HUDEP-2 (cell line): Measurements from ENCODE around the gene GPX6.
"Not testable (repeated sequence)": the region's sequence is repeated elsewhere in the genome, so short reads cannot be mapped to it uniquely, and the experiment has no call there.

Source experiments
- DNase-seq, 76 experiments: peaks; one replicate each; lab custom pipeline; 2025; ENCODE audit not compliant: unreplicated experiment in 76 of 76; lab: John Stamatoyannopoulos, UW

GPX6 gene

GRCh38 chr6:28486988-28487742, 28.4 kb downstream of the GPX6 start:
- DNase-seq = peak in 3 of 76 experiments; percentile 12 to 27 (median 15)

DNA sequence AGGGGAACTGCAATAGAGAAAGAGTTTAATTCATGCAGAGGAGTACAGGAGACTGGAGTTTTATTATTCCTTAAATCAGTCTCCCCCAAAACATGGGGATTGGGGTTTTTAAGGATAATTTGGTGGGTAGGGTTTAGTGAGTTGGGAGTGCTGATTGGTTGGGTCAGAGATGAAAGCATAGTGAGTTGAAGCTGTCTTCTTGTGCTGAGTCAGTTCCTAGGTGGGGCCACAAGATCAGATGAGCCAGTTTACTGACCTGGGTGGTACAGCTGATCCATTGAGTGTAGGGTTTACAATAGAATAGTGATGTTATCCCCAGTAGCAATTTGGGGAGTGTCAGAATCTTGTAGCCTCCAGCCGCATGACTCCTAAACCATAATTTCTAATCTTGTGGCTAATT, 29.1 kb downstream of the GPX6 start:
- no peak for DNase-seq

- no peak for DNase-seq
These were observed 30.1 kb downstream of the GPX6 start for GRCh38 chr6:28485482-28485881.

DNA sequence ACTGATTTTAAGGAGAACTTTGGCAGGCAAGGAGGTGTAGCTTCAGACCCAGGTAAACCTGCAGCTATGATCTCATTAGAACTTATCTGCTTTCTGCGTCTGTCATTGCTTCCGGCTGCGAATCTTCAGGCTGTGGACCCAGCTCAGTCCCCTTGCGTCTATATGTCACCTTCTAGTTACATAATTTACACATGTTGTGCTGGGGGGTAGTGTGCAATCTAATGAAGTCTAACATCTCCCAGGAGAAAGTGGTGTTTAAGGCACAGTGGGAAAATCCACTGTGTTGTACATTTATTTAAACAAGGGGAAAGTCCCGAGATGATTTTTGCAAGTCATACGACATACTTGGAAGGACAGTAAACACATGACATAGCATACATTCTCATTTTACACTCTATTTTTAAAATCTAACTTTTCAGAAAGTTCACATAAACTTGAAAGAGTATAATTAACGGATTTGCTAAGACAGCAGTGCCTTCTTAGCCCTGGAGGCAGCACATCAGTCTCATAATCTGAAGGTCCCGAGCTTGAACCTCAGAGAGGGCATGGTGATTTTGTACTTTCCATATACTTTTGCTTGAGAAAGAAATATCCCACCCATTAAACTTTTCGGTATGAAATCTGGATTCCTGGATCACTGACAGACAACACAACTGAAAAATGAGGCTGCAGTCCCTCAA, 35.2 kb downstream of the GPX6 start:
- DNase-seq = no peak

DNA sequence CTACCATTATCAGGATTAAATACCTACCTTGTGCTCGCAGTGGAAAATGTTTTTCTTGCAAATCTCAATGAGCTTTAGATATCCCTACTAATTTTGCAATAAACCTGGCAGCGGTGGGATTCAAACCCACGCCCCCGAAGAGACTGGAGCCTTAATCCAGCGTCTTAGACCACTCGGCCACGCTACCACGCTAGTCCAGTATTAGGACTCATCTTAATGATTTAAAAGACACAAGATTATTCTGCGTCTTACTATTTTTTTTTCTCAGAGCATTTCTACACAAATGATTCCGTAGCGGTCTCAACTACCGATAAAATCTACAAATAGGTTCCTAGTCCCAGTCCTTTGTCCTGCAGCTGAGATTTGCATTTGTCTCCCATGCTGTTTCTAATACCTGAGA, 37.1 kb downstream of the GPX6 start:
- no peak for DNase-seq

GRCh38 chr6:28474441-28475219, 41.0 kb downstream of the GPX6 start:
- peak in 58 of 76 experiments; percentile 13 to 96 (median 80) for DNase-seq

DNA sequence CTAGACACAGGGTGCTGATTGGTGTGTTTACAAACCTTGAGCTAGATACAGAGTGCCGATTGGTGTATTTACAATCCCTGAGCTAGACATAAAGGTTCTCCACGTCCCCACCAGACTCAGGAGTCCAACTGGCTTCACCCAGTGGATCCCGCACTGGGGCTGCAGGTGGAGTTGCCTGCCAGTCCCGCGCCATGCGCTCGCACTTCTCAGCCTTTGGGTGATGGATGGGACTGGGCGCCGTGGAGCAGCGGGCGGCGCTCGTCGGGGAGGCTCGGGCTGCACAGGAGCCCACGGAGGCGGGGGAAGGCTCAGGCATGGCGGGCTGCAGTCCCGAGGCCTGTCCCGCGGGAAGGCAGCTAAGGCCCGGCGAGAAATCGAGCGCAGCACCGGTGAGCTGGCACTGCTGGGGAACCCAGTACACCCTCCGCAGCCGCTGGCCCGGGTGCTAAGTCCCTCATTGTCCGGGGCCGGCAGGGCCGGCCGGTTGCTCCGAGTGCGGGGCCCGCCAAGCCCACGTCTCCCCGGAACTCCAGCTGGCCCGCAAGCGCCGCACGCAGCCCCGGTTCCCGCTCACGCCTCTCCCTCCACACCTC, 46.3 kb downstream of the GPX6 start:
- not testable (repeated sequence) for DNase-seq

DNA sequence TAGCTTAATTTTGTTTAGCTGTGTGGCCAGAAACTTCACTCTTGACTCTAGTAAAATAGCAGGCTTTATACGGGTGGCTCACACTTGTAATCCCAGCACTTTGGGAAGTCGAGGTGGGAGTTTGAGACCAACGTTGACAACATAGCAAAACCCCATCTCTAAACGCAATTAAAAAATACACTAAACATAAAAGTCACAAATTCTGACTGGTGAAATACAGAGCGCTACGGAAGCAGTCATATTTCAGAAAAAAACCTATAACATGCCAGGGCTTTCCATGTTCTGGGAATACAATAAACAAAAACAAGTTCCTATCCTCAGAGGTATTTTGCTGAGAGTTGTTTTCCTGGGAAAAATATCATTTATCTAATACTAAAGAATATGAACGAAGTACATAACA, 47.5 kb downstream of the GPX6 start:
- no peak for DNase-seq

DNA sequence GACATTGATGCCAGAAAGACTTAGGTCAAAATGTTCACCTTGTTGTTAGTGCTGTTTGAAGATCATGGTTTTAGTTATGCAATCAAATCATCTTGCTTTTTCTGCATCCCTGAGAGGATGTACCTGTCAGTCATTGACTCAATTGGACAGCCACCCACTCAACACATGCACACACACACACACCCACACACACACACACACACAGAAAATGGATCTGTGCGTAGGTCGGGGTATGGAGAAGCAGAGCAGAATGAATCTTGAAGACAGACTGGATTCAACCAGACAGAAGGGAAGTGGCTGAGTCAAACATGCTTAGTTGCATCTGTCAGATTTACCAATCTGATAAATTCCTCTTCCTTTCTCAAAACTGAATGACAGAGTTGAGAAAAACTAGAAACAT, 53.2 kb downstream of the GPX6 start:
- DNase-seq = peak in 2 of 76 experiments; percentile 12 to 18

GRCh38 chr6:28458568-28458967, 57.0 kb downstream of the GPX6 start:
- peak in 1 of 76 experiments; percentile 14 for DNase-seq
